Thymus (tissue), 11 donors: Measurements from ENCODE around the gene CD302. TPM values are rescaled to one million over a fixed set of nuclear protein-coding genes. Genes with fewer than 3 reads are reported as not detected.
"Not testable (repeated sequence)": the region's sequence is repeated elsewhere in the genome, so short reads cannot be mapped to it uniquely, and the experiment has no call there.

ENCODE experiments used
- DNase-seq, 9 donors: peaks; one replicate each; pipeline ENCODE4 v3.0.0-alpha.2; 2013; ENCODE audit warnings: low spot score in 9 of 9, low read depth in 6 of 9, missing footprints in 1 of 9
- H3K27ac ChIP-seq, 2 donors: one replicate each; pipeline ENCODE4 v1.5.1; 2013; ENCODE audit warnings: control low read depth in 1 of 2, low read depth in 1 of 2, low read length in 1 of 2, mild to moderate bottlenecking in 1 of 2, moderate library complexity in 1 of 2
- H3K27me3 ChIP-seq, 2 donors: one replicate each; pipeline ENCODE4 v1.5.1; 2013; ENCODE audit warnings: low read length in 1 of 2; ENCODE audit not compliant: control insufficient read depth in 2 of 2, insufficient read depth in 1 of 2
- H3K36me3 ChIP-seq, 2 donors: one replicate each; pipeline ENCODE4 v1.5.1; 2013; ENCODE audit warnings: low read length in 1 of 2, mild to moderate bottlenecking in 1 of 2, moderate library complexity in 1 of 2; ENCODE audit not compliant: control insufficient read depth in 2 of 2, insufficient read depth in 2 of 2
- H3K4me1 ChIP-seq, 2 donors: one replicate each; pipeline ENCODE4 v1.5.1; 2013; ENCODE audit warnings: low read length in 2 of 2; ENCODE audit not compliant: control insufficient read depth in 2 of 2, insufficient read depth in 2 of 2
- H3K4me3 ChIP-seq, 2 donors: one replicate each; pipeline ENCODE4 v1.5.1; 2013; ENCODE audit warnings: low read length in 2 of 2, control low read depth in 1 of 2, mild to moderate bottlenecking in 1 of 2
- H3K9me3 ChIP-seq, 2 donors: one replicate each; pipeline ENCODE4 v1.5.1; 2013; ENCODE audit warnings: low read length in 1 of 2, mild to moderate bottlenecking in 1 of 2; ENCODE audit not compliant: control insufficient read depth in 2 of 2, insufficient read depth in 1 of 2
- WGBS: extraction: QIAGEN DNeasy Blood & Tissue Kit; methylation state at CpG from one replicate; pipeline ENCODE4 v1.1.7; 2013; 5-methylcytosine and 5-hydroxymethylcytosine counted together
- polyA plus RNA-seq: library from polyadenylated mRNA; stranded (reverse); fragments of 200-250 nt; gene quantifications from one replicate; pipeline ENCODE4 v1.2.3, GENCODE V29; 2013
- total RNA-seq: library from RNA; stranded (reverse); fragments of 120-200 nt; gene quantifications from one replicate; pipeline ENCODE4 v1.2.4, GENCODE V29; 2013
- donor health status: healthy.

CD302 gene
- total and polyA plus RNA-seq, 2 donors = 4.6 to 13.7 TPM

DNA sequence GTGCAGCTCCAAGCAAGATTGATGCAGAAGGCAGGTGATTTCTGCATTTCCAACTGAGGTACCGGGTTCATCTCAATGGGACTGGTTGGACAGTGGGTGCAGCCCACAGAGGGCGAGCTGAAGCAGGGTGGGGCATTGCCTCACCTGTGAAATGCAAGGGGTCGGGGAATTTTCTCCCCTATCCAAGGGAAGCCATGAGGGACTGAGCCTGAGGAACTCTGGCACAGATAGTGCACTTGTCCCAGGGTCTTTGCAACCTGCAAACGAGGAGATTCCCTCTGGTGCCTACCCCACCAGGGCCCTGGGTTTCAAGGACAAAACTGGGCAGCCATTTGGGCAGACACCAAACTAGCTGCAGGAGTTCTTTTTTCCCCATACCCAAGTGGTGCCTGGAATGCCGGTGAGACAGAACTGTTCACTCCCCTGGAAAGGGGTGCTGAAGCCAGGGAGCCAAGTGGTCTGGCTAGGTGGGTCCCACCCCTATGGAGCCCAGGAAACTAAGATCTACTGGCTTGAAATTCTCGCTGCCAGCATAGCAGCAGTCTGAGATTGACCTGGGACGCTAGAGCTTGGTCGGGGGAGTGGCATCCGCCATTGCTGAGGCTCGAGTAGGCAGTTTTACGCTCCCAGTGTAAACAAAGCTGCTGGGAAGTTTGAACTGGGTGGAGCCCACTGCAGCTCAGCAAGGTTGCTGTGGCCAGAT, 23.9 kb upstream of the CD302 start:
- H3K36me3 ChIP-seq, H3K9me3 ChIP-seq, H3K27me3 ChIP-seq, H3K4me1 ChIP-seq, H3K4me3 ChIP-seq, H3K27ac ChIP-seq, DNase-seq: not testable (repeated sequence)
- WGBS = 97% methylated on average over 11 of the region's 11 CpGs

DNA sequence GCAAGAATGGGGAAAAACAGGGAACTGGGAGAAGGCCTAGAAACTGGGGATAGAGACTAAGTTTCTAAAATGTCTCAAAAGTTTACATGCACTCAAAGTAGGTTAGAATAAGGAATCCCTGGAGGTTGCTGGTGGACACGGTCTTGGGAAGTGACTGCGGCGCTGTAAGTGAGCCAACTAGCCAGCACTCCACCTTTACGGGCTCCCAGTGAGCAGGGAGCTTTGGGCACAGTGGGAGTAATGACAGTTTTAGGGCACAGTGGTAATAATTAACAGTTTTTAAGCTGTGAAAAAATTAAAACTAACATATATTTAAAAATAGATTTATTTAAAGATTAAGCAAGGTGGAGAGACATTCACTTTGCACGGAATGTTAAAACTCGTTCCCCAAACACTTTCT, 20.9 kb upstream of the CD302 start:
- Histone ChIP-seq H3K4me3 (no peak overlapping the region), H3K27ac (no peak overlapping the region), H3K9me3 (no peaks in the 10 kb centered on the region), H3K36me3 (peaks cover 9 to 10% of the 10 kb centered on the region in 2 donors), H3K27me3 (no peaks in the 10 kb centered on the region), H3K4me1 (no peaks in the 10 kb centered on the region)
- 83% methylated on average over 6 of the region's 6 CpGs for WGBS
- DNase-seq = no peak

DNA sequence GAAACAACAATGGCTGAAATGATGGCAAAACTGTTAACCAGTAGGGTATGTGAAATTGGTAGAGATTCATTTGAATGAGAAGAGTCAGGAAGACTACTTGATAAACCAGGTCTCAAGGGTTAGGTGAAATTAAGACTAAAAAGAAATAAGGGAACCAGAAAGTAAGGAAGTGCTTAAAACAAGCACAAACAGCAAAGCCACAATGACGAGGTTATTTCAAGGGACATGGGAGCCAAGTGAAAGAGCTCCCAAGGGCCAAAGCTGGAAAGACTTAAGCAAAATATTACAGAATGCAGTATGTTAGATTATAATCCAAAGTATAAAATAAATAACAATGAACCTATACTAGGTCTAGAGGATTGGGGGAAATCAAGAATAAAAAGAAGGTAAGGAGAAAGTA, 19.3 kb upstream of the CD302 start:
- DNase-seq = no peak
- H3K9me3 ChIP-seq = no peaks in the 10 kb centered on the region
- H3K36me3 ChIP-seq = peaks cover 8% of the 10 kb centered on the region in 2 donors
- H3K4me1 ChIP-seq = no peaks in the 10 kb centered on the region
- H3K27ac ChIP-seq = no peak overlapping the region
- WGBS = 55% methylated on average over 1 of the region's 1 CpG
- H3K4me3 ChIP-seq = no peak overlapping the region
- no peaks in the 10 kb centered on the region for H3K27me3 ChIP-seq

DNA sequence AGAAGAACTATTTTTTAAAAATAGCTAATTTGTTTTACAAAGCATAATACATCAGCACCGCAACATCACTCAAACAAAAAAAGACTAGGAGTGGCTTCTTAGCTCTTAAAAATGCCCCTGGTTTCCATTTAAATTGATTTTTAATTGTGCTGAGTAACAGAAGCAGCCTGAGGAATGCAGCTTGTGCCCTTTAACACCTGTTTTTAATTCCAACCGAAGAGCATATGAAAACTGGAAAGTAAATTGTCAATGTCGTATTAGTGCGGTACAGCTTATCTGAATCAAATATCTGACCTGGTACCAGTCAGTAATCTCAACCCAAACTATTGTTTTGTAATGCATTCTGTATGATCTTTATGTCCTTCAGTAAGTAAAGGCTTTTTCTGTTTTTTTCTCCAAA, 13.2 kb upstream of the CD302 start:
- WGBS = 96% methylated on average over 4 of the region's 4 CpGs
- Histone ChIP-seq H3K9me3 (no peaks in the 10 kb centered on the region), H3K4me1 (no peaks in the 10 kb centered on the region), H3K27me3 (no peaks in the 10 kb centered on the region), H3K36me3 (peaks cover 0 to 6% of the 10 kb centered on the region in 2 donors), H3K4me3 (no peak overlapping the region), H3K27ac (no peak overlapping the region)
- DNase-seq = no peak

DNA sequence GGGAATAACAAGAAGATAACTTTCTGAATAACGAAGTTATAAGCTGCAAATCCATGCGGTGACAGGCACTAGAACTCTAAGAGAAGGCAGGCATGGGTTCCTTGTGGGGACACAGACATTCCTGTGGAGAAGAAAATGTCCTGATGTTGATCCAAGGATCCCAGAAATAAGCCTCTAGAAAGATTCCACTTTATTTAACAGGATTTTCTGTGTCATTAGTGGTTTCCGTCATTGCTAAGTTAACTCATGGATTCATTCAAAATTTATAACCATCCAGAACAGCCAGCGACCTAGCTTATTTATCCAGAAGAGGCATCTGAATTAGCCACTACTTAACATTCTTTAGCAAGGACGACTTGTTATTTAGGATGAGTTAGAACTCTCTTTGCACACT, 10.0 kb upstream of the CD302 start:
- DNase-seq = no peak
- no peaks in the 10 kb centered on the region for H3K9me3 ChIP-seq
- no peaks in the 10 kb centered on the region for H3K4me1 ChIP-seq
- H3K27me3 ChIP-seq = no peaks in the 10 kb centered on the region
- WGBS = 99% methylated on average over 5 of the region's 5 CpGs
- H3K4me3 ChIP-seq = no peak overlapping the region
- H3K27ac ChIP-seq = no peak overlapping the region
- peaks cover 0 to 4% of the 10 kb centered on the region in 2 donors for H3K36me3 ChIP-seq

DNA sequence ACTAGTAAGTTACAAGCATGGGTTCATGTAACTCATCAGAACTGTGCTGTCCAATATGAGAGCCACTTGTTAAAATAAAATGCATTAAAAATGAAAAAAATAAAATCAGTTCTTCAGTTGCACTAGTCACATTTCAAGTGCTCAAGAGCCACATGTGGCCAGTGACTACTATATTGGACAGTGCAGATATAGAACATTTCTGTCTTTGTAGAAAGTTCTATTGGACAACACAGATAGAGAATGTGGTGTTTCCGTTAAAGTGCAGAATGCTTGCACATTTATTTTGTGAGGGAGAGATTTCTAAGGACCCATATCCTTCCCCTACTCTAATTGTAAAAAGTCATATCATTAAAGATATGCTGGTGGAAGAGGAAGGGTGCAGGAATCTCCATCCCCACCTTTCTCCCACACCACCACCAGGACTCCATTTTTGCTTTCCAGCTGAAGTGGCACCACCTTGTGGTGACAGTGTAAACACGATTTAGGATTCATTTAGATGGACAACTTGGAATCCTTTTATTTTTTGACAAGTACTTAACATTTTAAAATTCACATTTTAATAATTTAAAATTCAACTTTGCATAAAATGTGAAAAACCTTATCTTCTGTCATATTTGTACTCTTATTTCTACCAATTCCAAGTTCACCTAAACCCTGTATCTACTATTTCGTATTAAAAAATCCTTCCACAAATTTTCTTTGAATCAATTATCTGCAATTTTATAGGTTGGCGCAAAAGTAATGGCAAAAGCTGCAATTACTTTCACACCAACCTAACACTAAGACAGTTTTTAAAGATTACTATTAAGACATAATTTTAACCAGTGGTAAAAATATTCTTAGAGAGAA, 9.4 kb upstream of the CD302 start:
- peak in 5 of 9 donors; percentile 21 to 57 (median 31) for DNase-seq
- 81% methylated on average over 4 of the region's 4 CpGs for WGBS

DNA sequence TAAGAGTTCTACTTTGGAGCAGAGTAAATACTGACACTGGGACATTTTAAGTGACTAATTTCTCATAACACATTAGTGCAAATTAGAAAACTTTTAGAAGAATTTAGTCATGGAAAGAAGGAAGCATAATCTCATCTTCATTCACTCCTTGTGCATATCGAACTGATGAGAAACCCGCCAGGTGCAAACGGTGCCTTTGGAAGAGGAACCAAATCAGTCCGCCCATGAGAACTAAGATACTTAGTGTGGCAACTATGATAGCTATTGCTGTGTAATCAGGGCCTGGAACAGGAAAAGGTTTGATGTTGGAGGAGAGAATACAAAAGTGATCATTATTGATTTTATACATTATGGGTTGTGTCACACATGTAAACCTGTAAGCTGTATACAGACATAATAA, 6.9 kb upstream of the CD302 start:
- no peak overlapping the region for H3K4me3 ChIP-seq
- H3K27me3 ChIP-seq = no peaks in the 10 kb centered on the region
- H3K36me3 ChIP-seq = peaks cover 0 to 4% of the 10 kb centered on the region in 2 donors
- H3K27ac ChIP-seq = no peak overlapping the region
- H3K4me1 ChIP-seq = peaks cover 0 to 6% of the 10 kb centered on the region in 2 donors
- WGBS = 97% methylated on average over 4 of the region's 4 CpGs
- DNase-seq = no peak
- no peaks in the 10 kb centered on the region for H3K9me3 ChIP-seq

More for the DNA sequence above, 9.4 kb upstream of the CD302 start:
- Histone ChIP-seq H3K4me1 (no peaks in the 10 kb centered on the region), H3K4me3 (no peak overlapping the region), H3K27ac (no peak overlapping the region), H3K9me3 (no peaks in the 10 kb centered on the region), H3K27me3 (no peaks in the 10 kb centered on the region), H3K36me3 (peaks cover 0 to 4% of the 10 kb centered on the region in 2 donors)

DNA sequence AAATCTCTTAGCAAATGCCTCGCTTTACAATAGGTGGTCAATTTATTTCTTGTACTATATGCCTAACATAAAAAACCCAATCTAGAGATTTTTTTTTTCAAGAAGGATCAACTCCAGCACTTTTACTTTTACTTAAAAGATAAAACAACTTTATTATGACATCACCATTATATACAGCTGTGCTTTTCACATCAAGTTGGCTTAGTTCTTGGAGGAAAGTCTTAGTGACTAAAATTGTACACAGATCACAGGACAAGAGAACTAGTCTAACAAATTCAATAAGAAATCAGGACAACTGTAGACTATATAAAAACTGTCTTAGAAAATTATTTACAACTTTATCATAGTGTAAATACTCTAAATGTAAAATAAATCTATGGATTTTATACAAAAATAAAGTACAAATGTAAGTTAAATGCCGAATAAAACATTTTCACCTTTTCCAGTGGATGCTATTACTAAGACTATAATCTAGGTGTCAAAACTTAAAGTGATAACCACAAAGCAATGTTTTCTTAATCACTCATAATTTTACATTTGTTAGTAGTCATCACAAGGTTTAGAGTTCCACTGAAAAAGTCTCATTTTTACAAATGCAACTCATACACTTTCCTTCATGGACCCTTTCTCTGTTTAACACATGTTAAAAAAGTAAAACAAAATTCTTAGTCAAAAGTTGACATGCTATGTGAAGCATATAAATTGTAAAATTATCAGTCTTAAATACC, 5.4 kb upstream of the CD302 start:
- no peaks in the 10 kb centered on the region for H3K9me3 ChIP-seq
- H3K4me3 ChIP-seq = no peak overlapping the region
- H3K27ac ChIP-seq = no peak overlapping the region
- DNase-seq = no peak
- peaks cover 0 to 6% of the 10 kb centered on the region in 2 donors for H3K27me3 ChIP-seq
- peaks cover 0 to 7% of the 10 kb centered on the region in 2 donors for H3K4me1 ChIP-seq
- H3K36me3 ChIP-seq = peaks cover 0 to 4% of the 10 kb centered on the region in 2 donors
- WGBS = 51% methylated on average over 2 of the region's 2 CpGs

DNA sequence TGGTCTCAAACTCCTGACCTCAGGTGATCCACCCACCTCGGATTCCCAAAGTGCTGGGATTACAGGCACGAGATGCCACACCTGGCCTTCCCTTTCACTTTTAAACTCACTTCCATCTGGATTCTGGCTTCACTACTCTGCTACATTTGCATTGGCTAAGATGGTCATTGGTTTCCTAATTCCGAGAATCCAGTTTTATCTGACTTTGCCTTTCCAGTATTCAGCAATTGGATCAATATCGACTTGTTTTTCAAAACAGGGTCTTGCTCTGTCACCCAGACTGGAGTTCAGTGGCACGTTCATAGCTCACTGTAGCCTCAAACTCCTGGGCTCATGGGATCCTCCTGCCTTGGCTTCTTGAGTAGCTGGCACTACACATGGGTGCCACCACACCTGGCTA, 4.7 kb upstream of the CD302 start:
- DNase-seq = no peak
- Histone ChIP-seq H3K27me3 (peaks cover 0 to 13% of the 10 kb centered on the region in 2 donors), H3K27ac (no peak overlapping the region), H3K4me3 (no peak overlapping the region), H3K36me3 (no peaks in the 10 kb centered on the region), H3K9me3 (no peaks in the 10 kb centered on the region), H3K4me1 (peaks cover 0 to 10% of the 10 kb centered on the region in 2 donors)
- 98% methylated on average over 5 of the region's 5 CpGs for WGBS
